Hepatocyte (in vitro differentiated cells): ENCODE data around the gene ALCAM. TPM values are rescaled to one million over a fixed set of nuclear protein-coding genes. Genes with fewer than 3 reads are reported as not detected.

ENCODE experiments used
- DNase-seq: peaks from one replicate; pipeline ENCODE4 v3.0.0-alpha.2; 2016; ENCODE audit warnings: low spot score
- H2AFZ ChIP-seq: fragments of 200-600 bp; sonication (generic); 2 replicates; pipeline ENCODE4 v1.6.0; 2016; ENCODE audit warnings: antibody characterized with exemption, mild to moderate bottlenecking
- H3K27ac ChIP-seq: fragments of 200-600 bp; sonication (generic); 2 replicates; pipeline ENCODE4 v1.5.1; 2016; ENCODE audit warnings: mild to moderate bottlenecking
- H3K27me3 ChIP-seq: fragments of 200-600 bp; sonication (generic); 2 replicates; pipeline ENCODE4 v1.6.1; 2016
- H3K36me3 ChIP-seq: fragments of 200-600 bp; sonication (generic); replicated peaks from 2 replicates; pipeline ENCODE4 v1.5.1; 2016; ENCODE audit warnings: low read depth; ENCODE audit not compliant: insufficient read depth
- H3K4me1 ChIP-seq: fragments of 200-600 bp; sonication (generic); 2 replicates; pipeline ENCODE4 v1.5.1; 2016; ENCODE audit warnings: mild to moderate bottlenecking, moderate library complexity; ENCODE audit not compliant: insufficient read depth
- H3K4me2 ChIP-seq: fragments of 200-600 bp; sonication (generic); 2 replicates; pipeline ENCODE4 v1.6.0; 2016
- H3K4me3 ChIP-seq: fragments of 200-600 bp; sonication (generic); 2 replicates; pipeline ENCODE4 v1.5.1; 2016; ENCODE audit warnings: mild to moderate bottlenecking
- H3K79me2 ChIP-seq: fragments of 200-600 bp; sonication (generic); 2 replicates; pipeline ENCODE4 v1.6.0; 2017; ENCODE audit warnings: mild to moderate bottlenecking
- H3K9me2 ChIP-seq: fragments of 200-600 bp; sonication (generic); replicated peaks from 2 replicates; pipeline ENCODE4 v1.6.0; 2017; ENCODE audit warnings: mild to moderate bottlenecking; ENCODE audit not compliant: insufficient read depth
- H3K9me3 ChIP-seq: fragments of 200-600 bp; sonication (generic); 2 replicates; pipeline ENCODE4 v1.5.1; 2016; ENCODE audit warnings: low read depth, mild to moderate bottlenecking
- H4K20me1 ChIP-seq: fragments of 200-600 bp; sonication (generic); 2 replicates; pipeline ENCODE4 v1.6.0; 2016; ENCODE audit warnings: mild to moderate bottlenecking; ENCODE audit not compliant: insufficient read depth, poor library complexity, severe bottlenecking
- CTCF ChIP-seq: fragments of 200-600 bp; sonication (generic); IDR thresholded peaks from 2 replicates; pipeline ENCODE4 v1.5.1; 2016; ENCODE audit warnings: antibody characterized with exemption, mild to moderate bottlenecking; ENCODE audit not compliant: poor library complexity
- EZH2 ChIP-seq: fragments of 200-600 bp; sonication (generic); IDR thresholded peaks from 2 replicates; pipeline ENCODE4 v1.6.1; 2016; ENCODE audit warnings: antibody characterized with exemption, mild to moderate bottlenecking, borderline replicate concordance
- EZH2phosphoT487 ChIP-seq: fragments of 200-600 bp; sonication (generic); IDR thresholded peaks from one replicate; pipeline ENCODE4 v1.6.1; 2018; ENCODE audit warnings: antibody characterized with exemption, mild to moderate bottlenecking, low read depth, moderate library complexity; ENCODE audit not compliant: unreplicated experiment, severe bottlenecking
- WGBS: methylation state at CpG from one replicate; pipeline ENCODE4 v1.1.6; 2016; ENCODE audit warnings: low lambda C conversion rate; ENCODE audit errors: missing lambda C conversion rate; 5-methylcytosine and 5-hydroxymethylcytosine counted together
- polyA plus RNA-seq: library from polyadenylated mRNA; unstranded; fragments of >200 nt; fragmentation: Nextera tagmentation; extraction: Ambion mirVana; gene quantifications from 2 replicates; pipeline ENCODE4 v1.2.1, GENCODE V29; 2016
- total RNA-seq: library from RNA; depleted of rRNA; stranded (reverse); fragments of >200 nt; gene quantifications from 2 replicates; pipeline ENCODE4 v1.2.3, GENCODE V29; 2014

ALCAM gene
- total and polyA plus RNA-seq, 2 experiments from 2014 or later = 58.0 to 134 TPM

- no peak for DNase-seq
- H4K20me1 ChIP-seq = no peaks in the 10 kb centered on the region
- H3K27ac ChIP-seq = no peak overlapping the region
- no peaks in the 10 kb centered on the region for H3K9me3 ChIP-seq
- H3K4me1 ChIP-seq = no peaks in the 10 kb centered on the region
- TF ChIP-seq EZH2 (no peak), CTCF (no peak), EZH2phosphoT487 (no peak)
- H3K4me3 ChIP-seq = no peak overlapping the region
- no peak overlapping the region for H3K4me2 ChIP-seq
- H2AFZ ChIP-seq = no peak overlapping the region
- no peaks in the 10 kb centered on the region for H3K36me3 ChIP-seq
- 69% methylated on average over 5 of the region's 5 CpGs for WGBS
- no peaks in the 10 kb centered on the region for H3K9me2 ChIP-seq
- H3K27me3 ChIP-seq = no peaks in the 10 kb centered on the region
- no peaks in the 10 kb centered on the region for H3K79me2 ChIP-seq
Observed at GRCh38 chr3:105343991-105344390, 22.7 kb upstream of the ALCAM start.

GRCh38 chr3:105345156-105345555, 21.6 kb upstream of the ALCAM start:
- Histone ChIP-seq H3K27ac (no peak overlapping the region), H2AFZ (no peak overlapping the region), H3K4me2 (no peak overlapping the region), H3K36me3 (no peaks in the 10 kb centered on the region), H3K27me3 (no peaks in the 10 kb centered on the region), H3K4me1 (no peaks in the 10 kb centered on the region), H3K9me2 (no peaks in the 10 kb centered on the region), H3K79me2 (no peaks in the 10 kb centered on the region), H4K20me1 (no peaks in the 10 kb centered on the region), H3K4me3 (no peak overlapping the region), H3K9me3 (no peaks in the 10 kb centered on the region)
- 82% methylated on average over 5 of the region's 5 CpGs for WGBS
- TF ChIP-seq EZH2phosphoT487 (no peak), CTCF (no peak), EZH2 (no peak)
- no peak for DNase-seq

GRCh38 chr3:105347625-105348302, 18.9 kb upstream of the ALCAM start:
- H3K4me3 ChIP-seq = no peak overlapping the region
- WGBS = 95% methylated on average over 3 of the region's 3 CpGs
- no peaks in the 10 kb centered on the region for H3K79me2 ChIP-seq
- no peak for DNase-seq
- no peak overlapping the region for H2AFZ ChIP-seq
- H4K20me1 ChIP-seq = no peaks in the 10 kb centered on the region
- H3K9me3 ChIP-seq = no peaks in the 10 kb centered on the region
- no peaks in the 10 kb centered on the region for H3K9me2 ChIP-seq
- no peaks in the 10 kb centered on the region for H3K36me3 ChIP-seq
- TF ChIP-seq EZH2 (no peak), EZH2phosphoT487 (no peak), CTCF (no peak)
- no peak overlapping the region for H3K27ac ChIP-seq
- no peaks in the 10 kb centered on the region for H3K27me3 ChIP-seq
- H3K4me1 ChIP-seq = no peaks in the 10 kb centered on the region
- H3K4me2 ChIP-seq = no peak overlapping the region

GRCh38 chr3:105348307-105348706, 18.4 kb upstream of the ALCAM start:
- Histone ChIP-seq H3K4me1 (no peaks in the 10 kb centered on the region), H3K79me2 (no peaks in the 10 kb centered on the region), H3K4me2 (no peak overlapping the region), H3K9me3 (no peaks in the 10 kb centered on the region), H2AFZ (no peak overlapping the region), H3K36me3 (no peaks in the 10 kb centered on the region), H3K27ac (no peak overlapping the region), H3K27me3 (no peaks in the 10 kb centered on the region), H3K4me3 (no peak overlapping the region), H4K20me1 (no peaks in the 10 kb centered on the region), H3K9me2 (no peaks in the 10 kb centered on the region)
- no peak for DNase-seq
- 74% methylated on average over 1 of the region's 1 CpG for WGBS
- TF ChIP-seq EZH2 (no peak), EZH2phosphoT487 (no peak), CTCF (no peak)
